Caco-2 (cell line): ENCODE data around the gene LRRC1. TPM values are rescaled to one million over a fixed set of nuclear protein-coding genes. Genes with fewer than 3 reads are reported as not detected.

Experiments used
- BruUV-seq: library from RNA; stranded (reverse); fragments of 400-500 nt; replicated peaks from 2 replicates; lab custom pipeline; 2021; lab: Mats Ljungman, UMichigan
- CTCF ChIA-PET: fragments of 300-600 bp; sonication (Branson Sonifier 250); formaldehyde crosslinking; loops from one replicate; lab custom pipeline; 2022; ENCODE audit warnings: antibody characterized with exemption; lab: Charles Lee
- POLR2A ChIA-PET: fragments of 300-600 bp; sonication (Branson Sonifier 250); formaldehyde crosslinking; loops from one replicate; lab custom pipeline; 2022; ENCODE audit warnings: antibody characterized with exemption; lab: Charles Lee
- DNase-seq, 2 experiments: peaks; one replicate each; pipeline versions ENCODE4 v3.0.0 to v3.0.0-alpha.2; 2020 to 2022
- H3K27me3 ChIP-seq: replicated peaks from 2 replicates; pipeline ENCODE4 v1.6.0; 2011; ENCODE audit warnings: low read length; ENCODE audit not compliant: control insufficient read depth, insufficient read depth
- H3K36me3 ChIP-seq: 2 replicates; pipeline ENCODE4 v1.5.1; 2011; ENCODE audit warnings: low read length; ENCODE audit not compliant: control insufficient read depth, insufficient read depth
- H3K4me1 ChIP-seq: fragments of 250-450 bp; sonication (Bioruptor Pico); 2 replicates; pipeline ENCODE4 v1.5.1; 2020; ENCODE audit warnings: mild to moderate bottlenecking
- H3K4me3 ChIP-seq: 2 replicates; pipeline ENCODE4 v1.5.1; 2011; ENCODE audit warnings: low read depth, mild to moderate bottlenecking, control low read depth, low read length
- H3K9me3 ChIP-seq: fragments of 250-450 bp; sonication (Bioruptor Pico); 2 replicates; pipeline ENCODE4 v1.5.1; 2020; ENCODE audit warnings: mild to moderate bottlenecking, moderate library complexity
- H3K27ac Mint-ChIP-seq: one replicate; pipeline ENCODE4 v1.8.0; 2022; ENCODE audit warnings: mixed read lengths; ENCODE audit not compliant: unreplicated experiment
- H3K27me3 Mint-ChIP-seq: one replicate; pipeline ENCODE4 v1.8.0; 2022; ENCODE audit warnings: mixed read lengths; ENCODE audit not compliant: insufficient read depth, unreplicated experiment
- H3K36me3 Mint-ChIP-seq: one replicate; pipeline ENCODE4 v1.8.0; 2022; ENCODE audit warnings: mild to moderate bottlenecking, mixed read lengths; ENCODE audit not compliant: insufficient read depth, unreplicated experiment
- H3K4me1 Mint-ChIP-seq: one replicate; pipeline ENCODE4 v1.8.0; 2022; ENCODE audit warnings: low read depth, mixed read lengths; ENCODE audit not compliant: unreplicated experiment
- H3K4me3 Mint-ChIP-seq: one replicate; pipeline ENCODE4 v1.8.0; 2022; ENCODE audit warnings: mild to moderate bottlenecking, moderate library complexity, mixed read lengths; ENCODE audit not compliant: unreplicated experiment
- H3K9me3 Mint-ChIP-seq: one replicate; pipeline ENCODE4 v1.8.0; 2022; ENCODE audit warnings: mixed read lengths; ENCODE audit not compliant: unreplicated experiment
- CTCF ChIP-seq, 2 experiments: fragments of 200-600 bp in 1 of 2; IDR thresholded peaks; 1 replicate in 1 of 2; 2 replicates in 1 of 2; pipeline versions ENCODE4 v1.5.1 to v1.8.0; 2011 to 2022; ENCODE audit warnings: antibody characterized with exemption in 1 of 2, control low read depth in 1 of 2, inconsistent platforms in 1 of 2, low read depth in 1 of 2, low read length in 1 of 2, mild to moderate bottlenecking in 1 of 2, moderate library complexity in 1 of 2; ENCODE audit not compliant: insufficient read depth in 1 of 2, severe bottlenecking in 1 of 2, unreplicated experiment in 1 of 2
- intact Hi-C: fragments of 100-400 bp; cut with micrococcal nuclease; formaldehyde crosslinking; loops from one replicate; pipeline ENCODE4 v1.10.0; 2022; ENCODE audit not compliant: unreplicated experiment
- total RNA-seq: library from RNA; stranded (reverse); gene quantifications from 2 replicates; pipeline ENCODE4 v1.2.3, GENCODE V29; 2022

Gene LRRC1
- total RNA-seq, 1 experiment from 2014 or later = 60.8 TPM

DNA sequence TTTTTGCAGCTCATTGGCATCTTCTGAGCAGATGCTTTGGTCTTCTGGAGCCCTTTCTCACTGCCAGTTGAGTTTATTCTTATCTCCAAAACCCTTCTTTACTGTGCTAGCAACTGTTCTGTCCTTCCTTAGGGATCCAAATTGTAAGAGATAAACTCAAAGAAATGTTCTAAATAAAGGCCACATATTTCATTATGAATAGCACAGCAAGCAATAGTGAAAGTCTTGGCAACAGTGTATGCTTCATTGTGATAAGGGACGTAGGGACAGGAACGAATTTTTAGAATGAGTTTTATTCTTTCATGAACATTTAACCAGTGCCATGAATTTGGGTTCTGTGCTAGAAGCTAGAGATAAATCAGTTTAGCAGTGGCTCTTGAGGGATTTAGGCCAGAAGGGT is 61.1 kb downstream of the LRRC1 start:
- Mint-ChIP-seq H3K36me3 (peaks cover 20% of the 10 kb centered on the region), H3K4me3 (no peak overlapping the region), H3K27ac (peak overlapping the region; percentile 28), H3K9me3 (no peaks in the 10 kb centered on the region), H3K27me3 (no peaks in the 10 kb centered on the region), H3K4me1 (peaks cover 24% of the 10 kb centered on the region)
- Histone ChIP-seq H3K27me3 (no peaks in the 10 kb centered on the region), H3K36me3 (no peaks in the 10 kb centered on the region), H3K4me3 (no peak overlapping the region), H3K9me3 (no peaks in the 10 kb centered on the region), H3K4me1 (peaks cover 45% of the 10 kb centered on the region)
- BruUV-seq = no TSS peak
- ChIA-PET CTCF (no interaction called here), POLR2A (no interaction called here)
- no peak for DNase-seq
- no peak for TF ChIP-seq CTCF (IDR thresholded peaks at IDR 0.05; ENCODE audit: insufficient read depth in 1 of 2, low read depth in 1 of 2, low read length in 1 of 2, severe bottlenecking in 1 of 2, unreplicated experiment in 1 of 2)
- intact Hi-C loops = loop anchor here (2.0 to 5.0 kb wide), 2 partner anchors 25 to 101 kb away; no protein-coding TSS in a partner anchor

DNA sequence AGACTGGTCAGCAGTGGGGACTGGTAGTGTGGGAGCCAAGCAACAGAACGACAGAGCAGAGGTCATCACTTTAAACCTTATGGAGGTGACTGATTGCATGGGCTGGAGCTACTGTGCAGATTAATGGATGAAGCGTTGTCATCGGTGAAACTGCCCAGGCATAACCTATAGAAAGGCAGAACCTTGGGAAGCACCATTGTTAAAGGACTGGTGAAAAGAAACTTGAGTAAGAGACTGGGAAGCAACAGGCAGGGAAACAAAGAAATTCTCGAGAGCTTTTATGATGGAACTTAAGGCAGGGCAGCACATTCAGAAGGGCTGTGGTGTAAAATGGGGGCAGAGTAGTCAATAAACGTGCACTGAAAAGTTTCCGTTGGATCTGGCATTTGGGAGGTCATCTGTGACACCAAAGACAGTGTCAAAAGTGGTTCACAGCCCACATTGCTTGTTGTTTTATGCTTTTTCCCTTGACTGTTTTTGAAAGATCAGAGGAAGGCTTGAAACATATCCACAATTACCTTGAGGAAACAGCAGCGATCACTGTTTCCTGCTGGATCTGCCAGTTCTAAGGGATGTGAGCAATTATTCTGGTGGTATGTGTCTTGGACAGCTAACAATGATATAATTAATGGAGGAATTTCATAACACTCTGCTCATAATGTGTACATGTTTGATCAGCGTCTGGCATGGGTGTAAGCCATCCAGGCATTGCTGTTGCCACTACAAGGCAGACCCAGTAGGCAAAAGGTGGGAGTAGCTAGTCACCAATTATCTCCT is 62.7 kb downstream of the LRRC1 start:
- H3K36me3 ChIP-seq = no peaks in the 10 kb centered on the region
- Mint-ChIP-seq H3K4me1 (peaks cover 32% of the 10 kb centered on the region), H3K27ac (no peak overlapping the region), H3K4me3 (no peak overlapping the region), H3K27me3 (no peaks in the 10 kb centered on the region), H3K36me3 (peaks cover 14% of the 10 kb centered on the region), H3K9me3 (no peaks in the 10 kb centered on the region)
- ChIA-PET POLR2A (no interaction called here), CTCF (no interaction called here)
- DNase-seq = no peak
- no peaks in the 10 kb centered on the region for H3K27me3 ChIP-seq
- intact Hi-C loops = loop anchor here (5.0 kb wide), 1 partner anchor 100 kb away; no protein-coding TSS in a partner anchor
- H3K4me1 ChIP-seq = peaks cover 60% of the 10 kb centered on the region
- H3K4me3 ChIP-seq = no peak overlapping the region
- no TSS peak for BruUV-seq
- no peak for TF ChIP-seq CTCF (IDR thresholded peaks at IDR 0.05; ENCODE audit: insufficient read depth in 1 of 2, low read depth in 1 of 2, low read length in 1 of 2, severe bottlenecking in 1 of 2, unreplicated experiment in 1 of 2)
- no peaks in the 10 kb centered on the region for H3K9me3 ChIP-seq

- ChIA-PET POLR2A (no interaction called here), CTCF (no interaction called here)
- Mint-ChIP-seq H3K4me3 (no peak overlapping the region), H3K27me3 (no peaks in the 10 kb centered on the region), H3K4me1 (peaks cover 35% of the 10 kb centered on the region), H3K27ac (no peak overlapping the region), H3K36me3 (peaks cover 13% of the 10 kb centered on the region), H3K9me3 (no peaks in the 10 kb centered on the region)
- intact Hi-C loops = loop anchor here (5.0 kb wide), 1 partner anchor 99 kb away; no protein-coding TSS in a partner anchor
- TF ChIP-seq CTCF (IDR thresholded peaks at IDR 0.05; ENCODE audit: insufficient read depth in 1 of 2, low read depth in 1 of 2, low read length in 1 of 2, severe bottlenecking in 1 of 2, unreplicated experiment in 1 of 2) = no peak
- no peaks in the 10 kb centered on the region for H3K36me3 ChIP-seq
- no peak for DNase-seq
- no TSS peak for BruUV-seq
- no peak overlapping the region for H3K4me3 ChIP-seq
- H3K4me1 ChIP-seq = peaks cover 60% of the 10 kb centered on the region
- H3K27me3 ChIP-seq = no peaks in the 10 kb centered on the region
- H3K9me3 ChIP-seq = no peaks in the 10 kb centered on the region
Observed at GRCh38 chr6:53858196-53858595, 63.4 kb downstream of the LRRC1 start.
